HG03175 (cell line): Measurements from ENCODE around the gene CSNK1D.

Experiments
- ATAC-seq: cut with Tn5 transposase; IDR thresholded peaks from one replicate; pipeline ENCODE4 v1.9.1; 2021; ENCODE audit warnings: mild to moderate bottlenecking, moderate library complexity; ENCODE audit not compliant: unreplicated experiment

Gene CSNK1D

GRCh38 chr17:82241183-82241925 is 32.1 kb downstream of the CSNK1D start:
- no peak for ATAC-seq

- ATAC-seq = no peak
Measured at GRCh38 chr17:82240506-82241182, 32.9 kb downstream of the CSNK1D start.

GRCh38 chr17:82239926-82240505 is 33.5 kb downstream of the CSNK1D start:
- no peak for ATAC-seq

GRCh38 chr17:82239401-82239925 is 34.0 kb downstream of the CSNK1D start:
- no peak for ATAC-seq

- no peak for ATAC-seq
Measured at GRCh38 chr17:82238472-82239201, 34.9 kb downstream of the CSNK1D start.

- no peak for ATAC-seq
Measured at GRCh38 chr17:82237746-82238471, 35.6 kb downstream of the CSNK1D start.

GRCh38 chr17:82237083-82237745 is 36.3 kb downstream of the CSNK1D start:
- ATAC-seq = no peak

- no peak for ATAC-seq
Measured at GRCh38 chr17:82236142-82236971, 37.1 kb downstream of the CSNK1D start.

- ATAC-seq = no peak
Measured at GRCh38 chr17:82235775-82236141, 37.7 kb downstream of the CSNK1D start.

GRCh38 chr17:82235056-82235774 is 38.3 kb downstream of the CSNK1D start:
- no peak for ATAC-seq

- ATAC-seq = no peak
Measured at GRCh38 chr17:82234211-82235055, 39.1 kb downstream of the CSNK1D start.

- no peak for ATAC-seq
Measured at GRCh38 chr17:82232876-82233785, 40.4 kb downstream of the CSNK1D start.

- no peak for ATAC-seq
Measured at GRCh38 chr17:82232322-82232820, 41.1 kb downstream of the CSNK1D start.

- no peak for ATAC-seq
Measured at GRCh38 chr17:82231562-82232321, 41.8 kb downstream of the CSNK1D start.

- ATAC-seq = peak; percentile 26
Measured at GRCh38 chr17:82231312-82231561, 42.3 kb downstream of the CSNK1D start.
